ENCODE data around the gene OGFR. TPM values are rescaled to one million over a fixed set of nuclear protein-coding genes. Genes with fewer than 3 reads are reported as not detected.
A peak's percentile ranks its signal among the peaks of the same experiment; 100 is the strongest.

Gene OGFR
- total and polyA plus RNA-seq, 8 donors: 23.2 to 58.3 (median 31.6) TPM

- no peak for TF ChIP-seq CTCF (IDR thresholded peaks at IDR 0.05)
- peak; percentile 36 for ATAC-seq
- Histone ChIP-seq H3K36me3 (peaks cover 0 to 40% of the 10 kb centered on the region in 2 donors), H3K4me3 (no peak overlapping the region), H3K9me3 (no peaks in the 10 kb centered on the region), H3K27ac (no peak overlapping the region), H3K4me1 (peaks cover 25 to 43% of the 10 kb centered on the region in 2 donors), H3K27me3 (peaks cover 39 to 64% of the 10 kb centered on the region in 2 donors)
- no peak for DNase-seq
- intact Hi-C loops (cut with DNase I): no loop called here
These were observed 10.7 kb downstream of the OGFR start for GRCh38 chr20:62815066-62815991.

- intact Hi-C loops (cut with DNase I): no loop called here
- no peak for TF ChIP-seq CTCF (IDR thresholded peaks at IDR 0.05)
- no peak overlapping the region for H3K27ac ChIP-seq
- no peak for DNase-seq
- no peak overlapping the region for H3K4me3 ChIP-seq
- H3K27me3 ChIP-seq: peaks cover 39 to 69% of the 10 kb centered on the region in 2 donors
- H3K9me3 ChIP-seq: no peaks in the 10 kb centered on the region
- peaks cover 25 to 43% of the 10 kb centered on the region in 2 donors for H3K4me1 ChIP-seq
- ATAC-seq: no peak
- H3K36me3 ChIP-seq: peaks cover 0 to 31% of the 10 kb centered on the region in 2 donors
These were observed 11.6 kb downstream of the OGFR start for GRCh38 chr20:62816031-62816883.

- TF ChIP-seq CTCF (IDR thresholded peaks at IDR 0.05): no peak
- Histone ChIP-seq H3K4me1 (peaks cover 25 to 43% of the 10 kb centered on the region in 2 donors), H3K9me3 (no peaks in the 10 kb centered on the region), H3K27ac (no peak within 1 kb of the TSS), H3K27me3 (peaks cover 39 to 69% of the 10 kb centered on the region in 2 donors), H3K36me3 (peaks cover 0 to 22% of the 10 kb centered on the region in 2 donors), H3K4me3 (no peak within 1 kb of the TSS)
- ATAC-seq: no peak
- intact Hi-C loops (cut with DNase I): no loop called here
- DNase-seq: peak in 1 of 4 donors; percentile 50
These were observed 12.5 kb downstream of the OGFR start, which contains the start of gene COL9A3 for GRCh38 chr20:62816884-62817873. Gene COL9A3 (plus strand): TSS chr20:62817050. CDS start chr20:62817065, 15 bp downstream.

GRCh38 chr20:62817975-62818591, 13.4 kb downstream of the OGFR start:
- H3K4me1 ChIP-seq: peaks cover 25 to 43% of the 10 kb centered on the region in 2 donors

More at GRCh38 chr20:62817975-62818591, 13.4 kb downstream of the OGFR start:
- H3K36me3 ChIP-seq: peaks cover 0 to 13% of the 10 kb centered on the region in 2 donors
- TF ChIP-seq CTCF (IDR thresholded peaks at IDR 0.05): no peak
- H3K9me3 ChIP-seq: no peaks in the 10 kb centered on the region
- ATAC-seq (no peak), DNase-seq (no peak)
- no peak overlapping the region for H3K27ac ChIP-seq
- intact Hi-C loops (cut with DNase I): no loop called here
- peaks cover 39 to 69% of the 10 kb centered on the region in 2 donors for H3K27me3 ChIP-seq
- H3K4me3 ChIP-seq: no peak overlapping the region

Data from left lung (tissue), 10 donors.